ENCODE data around the gene RNF148.
"Not testable (repeated sequence)": the region's sequence is repeated elsewhere in the genome, so short reads cannot be mapped to it uniquely, and the experiment has no call there.

Gene RNF148

DNA sequence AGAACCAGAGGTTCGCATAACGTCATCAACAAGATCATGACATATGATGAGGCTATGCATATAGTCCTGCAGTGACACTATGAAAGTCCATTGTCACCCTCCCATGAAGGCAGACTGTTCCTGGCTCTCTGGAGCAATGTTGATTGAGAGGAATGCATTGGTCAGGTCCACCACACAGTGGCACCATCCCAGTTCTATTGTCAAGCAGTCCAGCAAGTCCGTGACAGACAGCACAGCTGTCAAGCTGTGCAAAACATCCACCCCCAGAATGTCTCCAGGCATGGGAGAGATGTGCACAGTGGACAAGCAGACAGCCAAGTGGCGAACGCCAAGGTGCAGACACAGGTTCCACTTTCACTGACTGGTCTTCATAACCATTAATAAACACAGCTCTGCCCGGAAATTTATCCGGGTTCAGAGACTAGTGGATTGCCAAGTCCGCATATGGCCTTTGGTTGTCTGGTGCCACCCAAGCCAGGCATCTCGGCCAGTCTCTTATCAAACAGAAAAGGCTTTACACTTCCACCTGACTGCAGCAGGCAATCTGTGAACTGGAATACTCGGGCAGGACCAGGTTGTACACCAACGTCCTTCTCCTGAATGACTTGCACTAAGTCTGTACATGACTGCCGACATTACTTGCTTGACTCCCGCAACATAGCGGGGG is 11.0 kb downstream of the RNF148 start:
- no peak for DNase-seq (ENCODE audit: low spot score)

GRCh38 chr7:122689346-122690109 is 13.2 kb downstream of the RNF148 start:
- DNase-seq (ENCODE audit: low spot score) = no peak

DNA sequence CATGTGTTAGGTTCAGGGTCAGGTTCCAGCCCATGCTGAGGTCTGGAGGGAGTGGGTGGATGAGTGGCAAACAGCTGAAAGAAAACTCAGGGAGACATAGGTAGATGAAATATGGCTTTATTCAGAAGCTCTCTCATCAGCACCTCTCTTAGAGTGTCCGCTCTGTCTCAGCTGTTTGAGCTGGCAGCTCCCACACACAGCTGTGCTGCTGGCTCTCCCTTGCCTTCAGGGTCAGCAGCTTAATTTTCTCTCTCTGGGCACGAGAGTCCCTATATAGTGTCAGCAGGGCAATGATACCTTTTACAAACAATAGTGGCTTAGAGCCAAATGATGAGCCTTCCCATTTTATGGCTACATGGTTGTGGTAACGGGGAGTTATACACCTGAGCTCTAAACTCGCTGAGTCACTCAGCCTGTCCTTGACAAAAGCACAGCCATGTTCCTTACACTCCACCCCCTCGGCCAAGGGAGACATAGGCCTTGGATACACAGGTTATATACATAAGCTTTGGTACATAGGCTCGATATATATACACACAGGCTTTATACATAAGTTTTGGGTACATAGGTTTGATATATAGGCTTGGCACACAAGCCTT is 14.2 kb downstream of the RNF148 start:
- DNase-seq (ENCODE audit: low spot score) = no peak

- DNase-seq (ENCODE audit: low spot score) = no peak
These were observed 16.3 kb downstream of the RNF148 start for GRCh38 chr7:122686360-122686878.

DNA sequence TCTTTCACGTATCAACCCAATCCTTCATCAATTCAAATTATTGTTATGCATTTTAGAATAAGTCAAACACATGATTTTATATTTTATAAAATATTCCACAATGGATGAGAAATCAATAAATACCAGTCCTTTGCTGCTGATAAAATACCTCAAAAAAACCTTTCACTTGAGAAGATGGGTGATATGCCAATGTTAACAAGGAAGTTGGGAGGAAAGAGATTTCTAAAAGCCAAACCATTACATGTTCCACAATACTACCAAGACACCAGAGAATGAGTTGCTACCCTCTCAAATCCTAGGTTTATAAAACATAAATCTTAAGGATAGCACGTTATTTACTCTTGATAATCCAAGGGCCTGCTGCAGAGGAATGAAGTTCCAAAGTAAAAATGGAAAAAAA is 18.2 kb downstream of the RNF148 start:
- DNase-seq (ENCODE audit: low spot score) = no peak

- DNase-seq (ENCODE audit: low spot score) = no peak
These were observed 19.7 kb downstream of the RNF148 start for GRCh38 chr7:122682815-122683550.

- not testable (repeated sequence) for DNase-seq (ENCODE audit: low spot score)
These were observed 21.5 kb downstream of the RNF148 start for GRCh38 chr7:122681186-122681585.

DNA sequence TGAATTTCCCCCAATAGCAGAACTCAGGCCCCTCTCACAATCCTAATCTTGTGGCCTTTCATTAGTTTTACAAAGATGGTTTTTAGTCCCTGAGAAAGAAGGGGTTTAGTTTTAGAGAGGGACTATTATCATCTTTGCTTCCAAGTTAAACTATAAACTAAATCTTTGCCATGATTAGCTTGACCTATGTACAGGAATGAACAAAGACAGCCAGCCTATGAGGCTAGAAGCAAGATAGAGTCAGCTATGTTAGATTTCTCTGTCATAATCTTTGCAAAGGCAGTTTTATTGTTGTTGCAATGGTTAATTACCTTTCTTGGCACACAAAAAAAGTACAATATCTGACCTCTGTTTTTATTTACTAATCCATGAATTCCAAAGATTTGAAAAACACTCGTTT is 22.9 kb downstream of the RNF148 start:
- DNase-seq (ENCODE audit: low spot score) = no peak

GRCh38 chr7:122679269-122679709 is 23.4 kb downstream of the RNF148 start:
- DNase-seq (ENCODE audit: low spot score) = not testable (repeated sequence)

DNA sequence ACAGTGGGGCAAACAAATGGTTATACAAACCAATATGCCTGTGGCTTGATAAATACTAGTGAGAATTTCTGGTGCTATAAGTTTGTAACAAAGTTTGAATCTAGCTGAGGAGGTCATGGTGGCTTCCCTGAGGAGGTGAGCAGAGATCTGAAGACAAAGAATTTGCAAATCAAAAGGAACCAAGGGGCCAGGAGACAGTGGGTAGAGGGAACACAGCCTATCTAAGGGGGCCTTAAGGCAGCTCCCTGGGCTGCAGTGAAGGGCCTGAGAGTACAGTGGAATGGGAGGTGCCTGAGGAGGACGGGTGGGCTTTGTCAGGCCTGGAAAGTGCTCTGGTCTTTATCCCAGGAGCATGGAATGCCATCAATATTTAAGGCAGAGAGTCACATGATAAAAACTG is 25.6 kb downstream of the RNF148 start:
- no peak for DNase-seq (ENCODE audit: low spot score)

- no peak for DNase-seq (ENCODE audit: low spot score)
These were observed 26.3 kb downstream of the RNF148 start for GRCh38 chr7:122676466-122676865.

DNA sequence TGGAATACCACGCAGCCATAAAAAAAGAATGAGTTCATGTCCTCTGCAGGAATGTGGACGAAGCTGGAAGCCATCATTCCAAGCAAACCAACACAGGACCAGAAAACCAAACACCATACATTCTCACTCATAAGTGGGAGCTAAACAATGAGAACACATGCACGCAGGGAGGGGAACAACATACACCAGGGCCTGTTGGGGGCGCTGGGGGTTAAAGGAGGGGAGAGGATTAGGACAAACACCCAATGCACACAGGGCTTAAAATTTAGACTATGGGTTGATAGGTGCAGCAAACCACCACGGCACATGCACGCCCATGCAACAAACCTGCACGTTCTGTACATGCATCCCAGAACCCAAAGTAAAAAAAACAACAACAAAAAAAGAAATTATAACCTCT is 27.1 kb downstream of the RNF148 start:
- no peak for DNase-seq (ENCODE audit: low spot score)

DNA sequence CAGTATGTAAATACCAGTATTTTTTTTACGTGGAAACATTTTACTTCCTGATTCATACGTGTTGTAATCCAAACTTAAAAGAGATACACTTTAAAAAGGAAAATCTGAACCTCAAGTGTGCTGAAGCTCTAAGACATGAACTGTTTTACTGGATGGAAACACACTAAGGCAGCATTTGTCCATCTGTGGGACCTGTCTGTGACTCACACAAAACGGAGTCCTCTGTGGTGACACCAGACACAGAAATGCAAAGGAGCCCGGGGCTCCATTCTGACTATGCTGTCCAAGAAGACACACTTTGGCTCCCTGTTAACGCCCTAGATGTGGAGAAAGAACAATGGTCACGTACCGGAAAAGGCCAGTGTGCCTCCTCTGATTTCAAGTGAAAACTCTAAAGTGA is 27.7 kb downstream of the RNF148 start:
- DNase-seq (ENCODE audit: low spot score) = no peak

DNA sequence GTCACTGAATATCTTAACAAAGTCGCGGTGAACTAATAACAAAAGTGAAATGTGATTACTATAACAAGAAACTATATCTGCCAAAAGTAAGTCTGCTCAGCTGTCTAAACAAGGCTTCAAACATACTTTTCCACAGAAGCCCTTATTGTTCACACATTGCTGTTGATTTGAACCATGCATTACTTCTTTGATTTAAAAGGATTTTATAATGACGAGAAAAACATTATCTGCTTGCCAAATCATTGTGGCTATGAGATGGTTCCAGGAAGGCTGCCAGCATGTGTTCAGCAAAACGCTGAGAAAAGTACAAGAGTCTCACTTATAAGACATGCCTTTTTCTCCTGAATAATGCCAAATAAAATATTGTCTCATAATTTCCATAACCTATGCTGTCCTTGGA is 28.2 kb downstream of the RNF148 start:
- no peak for DNase-seq (ENCODE audit: low spot score)

DNA sequence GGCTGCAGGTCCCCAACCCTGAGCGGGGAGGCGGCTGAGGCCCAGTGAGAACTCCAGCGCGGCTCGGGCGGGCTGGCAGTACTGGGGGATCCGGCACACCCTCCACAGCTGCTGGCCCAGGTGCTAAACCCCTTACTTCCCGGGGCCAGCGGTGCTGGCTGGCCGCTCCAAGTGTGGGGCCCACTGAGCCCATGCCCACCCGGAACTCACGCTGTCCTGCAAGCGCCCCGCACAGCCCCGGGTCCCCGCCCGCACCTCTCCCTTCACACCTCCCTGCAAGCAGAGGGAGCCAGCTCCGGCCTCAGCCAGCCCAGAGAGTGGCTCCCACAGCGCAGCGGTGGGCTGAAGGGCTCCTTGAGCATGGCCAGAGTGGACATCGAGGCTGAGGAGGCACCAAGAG is 28.8 kb downstream of the RNF148 start:
- no peak for DNase-seq (ENCODE audit: low spot score)

DNA sequence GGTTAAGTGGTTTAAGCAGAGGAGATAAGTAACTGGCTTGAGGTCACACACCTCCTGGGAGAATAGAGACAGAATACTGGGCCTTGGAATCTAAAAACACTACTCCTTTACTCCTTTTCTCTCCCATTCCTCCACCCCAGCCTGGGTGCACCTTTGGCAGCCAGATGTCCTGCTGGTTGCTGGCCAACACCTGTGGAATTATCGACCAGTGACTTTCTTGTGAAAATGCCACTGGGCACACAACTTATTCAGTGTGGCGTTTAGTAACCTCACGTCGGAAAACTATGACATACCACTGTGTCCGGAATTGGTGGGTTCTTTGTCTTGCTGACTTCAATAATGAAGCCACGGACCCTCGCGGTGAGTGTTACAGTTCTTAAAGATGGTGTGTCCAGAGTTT is 30.2 kb downstream of the RNF148 start:
- no peak for DNase-seq (ENCODE audit: low spot score)

DNA sequence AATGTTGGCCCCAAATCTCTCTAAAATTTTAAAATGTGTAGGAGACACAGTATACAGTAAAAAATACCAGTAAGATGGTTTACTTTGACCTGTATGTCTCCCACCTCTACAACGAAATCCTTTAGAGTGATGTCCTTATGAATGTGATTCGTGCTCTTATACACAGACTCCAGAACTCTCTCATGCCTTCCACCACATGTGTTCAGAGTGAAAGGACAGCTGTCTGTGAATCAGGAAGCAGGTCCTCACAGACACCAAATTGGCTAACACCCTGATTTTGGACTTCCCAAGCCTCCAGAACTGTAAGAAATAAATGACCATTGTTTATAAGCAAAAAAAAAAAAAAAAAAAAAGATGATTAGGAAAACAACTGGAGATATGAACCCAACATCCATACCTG is 39.0 kb downstream of the RNF148 start:
- no peak for DNase-seq (ENCODE audit: low spot score)

- DNase-seq (ENCODE audit: low spot score) = no peak
These were observed 43.9 kb downstream of the RNF148 start for GRCh38 chr7:122658856-122659255.

GRCh38 chr7:122653685-122654084 is 49.0 kb downstream of the RNF148 start:
- DNase-seq (ENCODE audit: low spot score) = no peak

GRCh38 chr7:122652876-122653275 is 49.8 kb downstream of the RNF148 start:
- no peak for DNase-seq (ENCODE audit: low spot score)
